Hepatocyte (in vitro differentiated cells): ENCODE data around the gene TST. TPM values are rescaled to one million over a fixed set of nuclear protein-coding genes. Genes with fewer than 3 reads are reported as not detected.
A peak's percentile ranks its signal among the peaks of the same experiment; 100 is the strongest.

ENCODE experiments used
- DNase-seq: peaks from one replicate; pipeline ENCODE4 v3.0.0-alpha.2; 2016; ENCODE audit warnings: low spot score
- H2AFZ ChIP-seq: fragments of 200-600 bp; sonication (generic); 2 replicates; pipeline ENCODE4 v1.6.0; 2016; ENCODE audit warnings: antibody characterized with exemption, mild to moderate bottlenecking
- H3K27ac ChIP-seq: fragments of 200-600 bp; sonication (generic); 2 replicates; pipeline ENCODE4 v1.5.1; 2016; ENCODE audit warnings: mild to moderate bottlenecking
- H3K27me3 ChIP-seq: fragments of 200-600 bp; sonication (generic); 2 replicates; pipeline ENCODE4 v1.6.1; 2016
- H3K36me3 ChIP-seq: fragments of 200-600 bp; sonication (generic); replicated peaks from 2 replicates; pipeline ENCODE4 v1.5.1; 2016; ENCODE audit warnings: low read depth; ENCODE audit not compliant: insufficient read depth
- H3K4me1 ChIP-seq: fragments of 200-600 bp; sonication (generic); 2 replicates; pipeline ENCODE4 v1.5.1; 2016; ENCODE audit warnings: mild to moderate bottlenecking, moderate library complexity; ENCODE audit not compliant: insufficient read depth
- H3K4me2 ChIP-seq: fragments of 200-600 bp; sonication (generic); 2 replicates; pipeline ENCODE4 v1.6.0; 2016
- H3K4me3 ChIP-seq: fragments of 200-600 bp; sonication (generic); 2 replicates; pipeline ENCODE4 v1.5.1; 2016; ENCODE audit warnings: mild to moderate bottlenecking
- H3K79me2 ChIP-seq: fragments of 200-600 bp; sonication (generic); 2 replicates; pipeline ENCODE4 v1.6.0; 2017; ENCODE audit warnings: mild to moderate bottlenecking
- H3K9me2 ChIP-seq: fragments of 200-600 bp; sonication (generic); replicated peaks from 2 replicates; pipeline ENCODE4 v1.6.0; 2017; ENCODE audit warnings: mild to moderate bottlenecking; ENCODE audit not compliant: insufficient read depth
- H3K9me3 ChIP-seq: fragments of 200-600 bp; sonication (generic); 2 replicates; pipeline ENCODE4 v1.5.1; 2016; ENCODE audit warnings: low read depth, mild to moderate bottlenecking
- H4K20me1 ChIP-seq: fragments of 200-600 bp; sonication (generic); 2 replicates; pipeline ENCODE4 v1.6.0; 2016; ENCODE audit warnings: mild to moderate bottlenecking; ENCODE audit not compliant: insufficient read depth, poor library complexity, severe bottlenecking
- CTCF ChIP-seq: fragments of 200-600 bp; sonication (generic); IDR thresholded peaks from 2 replicates; pipeline ENCODE4 v1.5.1; 2016; ENCODE audit warnings: antibody characterized with exemption, mild to moderate bottlenecking; ENCODE audit not compliant: poor library complexity
- EZH2 ChIP-seq: fragments of 200-600 bp; sonication (generic); IDR thresholded peaks from 2 replicates; pipeline ENCODE4 v1.6.1; 2016; ENCODE audit warnings: antibody characterized with exemption, mild to moderate bottlenecking, borderline replicate concordance
- EZH2phosphoT487 ChIP-seq: fragments of 200-600 bp; sonication (generic); IDR thresholded peaks from one replicate; pipeline ENCODE4 v1.6.1; 2018; ENCODE audit warnings: antibody characterized with exemption, mild to moderate bottlenecking, low read depth, moderate library complexity; ENCODE audit not compliant: unreplicated experiment, severe bottlenecking
- WGBS: methylation state at CpG from one replicate; pipeline ENCODE4 v1.1.6; 2016; ENCODE audit warnings: low lambda C conversion rate; ENCODE audit errors: missing lambda C conversion rate; 5-methylcytosine and 5-hydroxymethylcytosine counted together
- polyA plus RNA-seq: library from polyadenylated mRNA; unstranded; fragments of >200 nt; fragmentation: Nextera tagmentation; extraction: Ambion mirVana; gene quantifications from 2 replicates; pipeline ENCODE4 v1.2.1, GENCODE V29; 2016
- total RNA-seq: library from RNA; depleted of rRNA; stranded (reverse); fragments of >200 nt; gene quantifications from 2 replicates; pipeline ENCODE4 v1.2.3, GENCODE V29; 2014

TST gene
- total and polyA plus RNA-seq, 2 experiments from 2014 or later, result 50.2 to 111 TPM

GRCh38 chr22:37037669-37038068 is 18.4 kb upstream of the TST start:
- Histone ChIP-seq H2AFZ (no peak overlapping the region), H3K4me1 (peaks cover 22% of the 10 kb centered on the region), H3K36me3 (no peaks in the 10 kb centered on the region), H3K4me3 (no peak overlapping the region), H3K4me2 (no peak overlapping the region), H3K9me3 (no peaks in the 10 kb centered on the region), H3K79me2 (no peaks in the 10 kb centered on the region), H4K20me1 (no peaks in the 10 kb centered on the region), H3K27ac (no peak overlapping the region), H3K9me2 (no peaks in the 10 kb centered on the region), H3K27me3 (no peaks in the 10 kb centered on the region)
- DNase-seq, result no peak
- TF ChIP-seq CTCF, result no peak
- TF ChIP-seq EZH2phosphoT487, result no peak
- TF ChIP-seq EZH2, result no peak
- 75% methylated on average over 13 of the region's 14 CpGs for WGBS

GRCh38 chr22:37036655-37037377 is 17.6 kb upstream of the TST start:
- Histone ChIP-seq H3K27me3 (no peaks in the 10 kb centered on the region), H3K36me3 (no peaks in the 10 kb centered on the region), H3K9me3 (no peaks in the 10 kb centered on the region), H3K4me2 (no peak overlapping the region), H2AFZ (no peak overlapping the region), H3K4me3 (no peak overlapping the region), H3K9me2 (no peaks in the 10 kb centered on the region), H3K4me1 (peaks cover 28% of the 10 kb centered on the region), H4K20me1 (no peaks in the 10 kb centered on the region), H3K79me2 (no peaks in the 10 kb centered on the region), H3K27ac (no peak overlapping the region)
- TF ChIP-seq CTCF (no peak), EZH2 (no peak), EZH2phosphoT487 (no peak)
- 86% methylated on average over 11 of the region's 11 CpGs for WGBS
- DNase-seq, result no peak

- no peaks in the 10 kb centered on the region for H3K79me2 ChIP-seq
- H3K4me1 ChIP-seq, result peaks cover 34% of the 10 kb centered on the region
- H3K9me3 ChIP-seq, result no peaks in the 10 kb centered on the region
- WGBS, result 80% methylated on average over 23 of the region's 23 CpGs
- TF ChIP-seq CTCF, result no peak
- no peak for TF ChIP-seq EZH2
- no peak for TF ChIP-seq EZH2phosphoT487
- no peaks in the 10 kb centered on the region for H3K9me2 ChIP-seq
- DNase-seq, result peak; percentile 38
- no peaks in the 10 kb centered on the region for H4K20me1 ChIP-seq
- peak overlapping the region; percentile 91 for H3K27ac ChIP-seq
- no peaks in the 10 kb centered on the region for H3K36me3 ChIP-seq
- no peak overlapping the region for H3K4me3 ChIP-seq
- H3K27me3 ChIP-seq, result no peaks in the 10 kb centered on the region
- peak overlapping the region; percentile 46 for H3K4me2 ChIP-seq
- no peak overlapping the region for H2AFZ ChIP-seq
These were observed 14.6 kb upstream of the TST start for GRCh38 chr22:37033605-37034430.
